Osteocyte (in vitro differentiated cells): ENCODE results near the gene ABCB4. TPM values are rescaled to one million over a fixed set of nuclear protein-coding genes. Genes with fewer than 3 reads are reported as not detected.

Experiments used
- DNase-seq: peaks from one replicate; pipeline ENCODE4 v3.0.0; 2021; ENCODE audit warnings: mixed read lengths; ENCODE audit not compliant: unreplicated experiment; ENCODE audit errors: extremely low spot score
- H3K27ac Mint-ChIP-seq: one replicate; pipeline ENCODE4 v1.8.0; 2021; ENCODE audit warnings: mild to moderate bottlenecking, mixed read lengths; ENCODE audit not compliant: unreplicated experiment
- H3K27me3 Mint-ChIP-seq: one replicate; pipeline ENCODE4 v1.8.0; 2021; ENCODE audit warnings: mixed read lengths; ENCODE audit not compliant: unreplicated experiment
- H3K36me3 Mint-ChIP-seq: one replicate; pipeline ENCODE4 v1.8.0; 2021; ENCODE audit warnings: mixed read lengths; ENCODE audit not compliant: unreplicated experiment
- H3K4me1 Mint-ChIP-seq: one replicate; pipeline ENCODE4 v1.8.0; 2021; ENCODE audit warnings: mixed read lengths; ENCODE audit not compliant: unreplicated experiment
- H3K4me3 Mint-ChIP-seq: one replicate; pipeline ENCODE4 v1.8.0; 2021; ENCODE audit warnings: mild to moderate bottlenecking, moderate library complexity, mixed read lengths; ENCODE audit not compliant: unreplicated experiment
- H3K9me3 Mint-ChIP-seq: one replicate; pipeline ENCODE4 v1.8.0; 2021; ENCODE audit warnings: mixed read lengths; ENCODE audit not compliant: unreplicated experiment
- total RNA-seq: library from RNA; stranded (reverse); gene quantifications from 2 replicates; pipeline ENCODE4 v1.2.1, GENCODE V29; 2021
- TF ChIP-seq, protein P1 (sequence below): fragments of 200-600 bp; sonication (generic); IDR thresholded peaks from 2 replicates; pipeline ENCODE4 v1.5.0; 2021; ENCODE audit warnings: antibody characterized with exemption, mild to moderate bottlenecking, moderate library complexity

ABCB4 gene
- total RNA-seq, 1 donor from 2014 or later: not detected

- TF ChIP-seq, protein P1, sequence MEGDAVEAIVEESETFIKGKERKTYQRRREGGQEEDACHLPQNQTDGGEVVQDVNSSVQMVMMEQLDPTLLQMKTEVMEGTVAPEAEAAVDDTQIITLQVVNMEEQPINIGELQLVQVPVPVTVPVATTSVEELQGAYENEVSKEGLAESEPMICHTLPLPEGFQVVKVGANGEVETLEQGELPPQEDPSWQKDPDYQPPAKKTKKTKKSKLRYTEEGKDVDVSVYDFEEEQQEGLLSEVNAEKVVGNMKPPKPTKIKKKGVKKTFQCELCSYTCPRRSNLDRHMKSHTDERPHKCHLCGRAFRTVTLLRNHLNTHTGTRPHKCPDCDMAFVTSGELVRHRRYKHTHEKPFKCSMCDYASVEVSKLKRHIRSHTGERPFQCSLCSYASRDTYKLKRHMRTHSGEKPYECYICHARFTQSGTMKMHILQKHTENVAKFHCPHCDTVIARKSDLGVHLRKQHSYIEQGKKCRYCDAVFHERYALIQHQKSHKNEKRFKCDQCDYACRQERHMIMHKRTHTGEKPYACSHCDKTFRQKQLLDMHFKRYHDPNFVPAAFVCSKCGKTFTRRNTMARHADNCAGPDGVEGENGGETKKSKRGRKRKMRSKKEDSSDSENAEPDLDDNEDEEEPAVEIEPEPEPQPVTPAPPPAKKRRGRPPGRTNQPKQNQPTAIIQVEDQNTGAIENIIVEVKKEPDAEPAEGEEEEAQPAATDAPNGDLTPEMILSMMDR: no peak
- Mint-ChIP-seq H3K36me3 (no peaks in the 10 kb centered on the region), H3K9me3 (no peaks in the 10 kb centered on the region), H3K27me3 (peaks cover 5% of the 10 kb centered on the region), H3K4me3 (no peak overlapping the region), H3K27ac (no peak overlapping the region), H3K4me1 (no peaks in the 10 kb centered on the region)
- DNase-seq: no peak
Measured at GRCh38 chr7:87505557-87506245, 30.2 kb upstream of the ABCB4 start.

DNA sequence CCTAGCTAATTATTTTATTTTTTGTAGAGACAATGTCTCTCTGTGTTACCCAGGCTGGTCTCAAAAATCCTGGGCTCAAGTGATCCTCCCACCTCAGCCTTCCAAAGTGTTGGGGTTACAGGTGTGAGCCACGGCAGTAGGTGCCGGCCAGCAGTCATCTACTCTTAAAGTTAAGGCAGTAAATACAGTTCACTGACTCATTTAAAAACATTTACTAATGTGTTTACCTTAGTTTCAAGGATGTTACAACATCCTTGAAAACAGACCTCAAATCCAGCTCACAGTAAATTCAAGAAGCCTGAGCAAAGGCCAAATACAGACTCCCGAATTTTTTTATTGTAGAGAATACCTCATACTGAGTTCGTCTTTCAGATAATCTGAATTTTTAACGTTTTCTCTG is 29.6 kb upstream of the ABCB4 start:
- H3K36me3 Mint-ChIP-seq: no peaks in the 10 kb centered on the region
- TF ChIP-seq, protein P1: no peak
- no peaks in the 10 kb centered on the region for H3K9me3 Mint-ChIP-seq
- H3K4me3 Mint-ChIP-seq: no peak overlapping the region
- DNase-seq: no peak
- H3K27ac Mint-ChIP-seq: no peak overlapping the region
- peaks cover 5% of the 10 kb centered on the region for H3K27me3 Mint-ChIP-seq
- H3K4me1 Mint-ChIP-seq: no peaks in the 10 kb centered on the region

DNA sequence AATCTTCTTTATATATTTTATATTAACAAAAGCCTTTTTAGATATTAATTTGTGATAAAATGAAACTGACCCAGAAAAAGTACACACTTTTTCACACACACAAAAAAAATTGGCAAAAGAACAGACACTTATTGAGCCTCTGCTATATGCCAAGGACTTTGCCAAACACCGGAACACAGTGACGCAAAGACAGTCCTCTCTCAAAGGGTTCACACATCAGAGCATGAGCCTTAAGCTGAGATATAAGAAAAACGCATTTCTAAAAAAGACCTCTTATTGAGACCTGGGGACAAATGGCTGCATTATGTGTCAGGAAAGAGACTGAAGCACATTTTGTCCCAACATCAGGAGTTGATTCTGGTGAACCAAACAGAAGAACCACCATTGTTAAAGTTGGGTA is 24.0 kb upstream of the ABCB4 start:
- Mint-ChIP-seq H3K9me3 (no peaks in the 10 kb centered on the region), H3K27ac (no peak overlapping the region), H3K4me3 (no peak overlapping the region), H3K4me1 (no peaks in the 10 kb centered on the region), H3K27me3 (no peaks in the 10 kb centered on the region), H3K36me3 (no peaks in the 10 kb centered on the region)
- no peak for DNase-seq
- TF ChIP-seq, protein P1: no peak

DNA sequence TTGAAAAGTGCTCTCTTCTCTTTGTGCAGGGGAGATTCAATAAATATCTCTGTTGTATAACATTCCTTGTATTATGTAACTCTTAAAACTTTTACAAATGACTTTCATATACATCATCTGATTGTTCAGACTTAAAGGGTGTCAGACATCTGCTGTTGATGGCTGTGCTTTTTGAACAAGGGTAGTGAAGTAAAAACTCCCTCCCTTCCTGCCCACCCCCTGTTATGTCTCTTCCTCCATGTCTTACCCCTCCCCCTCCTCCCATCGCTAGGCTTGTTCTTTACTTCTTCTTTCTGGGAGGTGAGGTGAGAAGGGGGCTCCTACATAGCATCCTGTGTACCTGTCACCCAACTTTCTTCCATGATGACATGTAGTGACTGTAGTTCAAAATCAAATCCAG is 23.4 kb upstream of the ABCB4 start:
- DNase-seq: no peak
- H3K4me1 Mint-ChIP-seq: no peaks in the 10 kb centered on the region
- H3K27me3 Mint-ChIP-seq: no peaks in the 10 kb centered on the region
- H3K27ac Mint-ChIP-seq: no peak overlapping the region
- H3K4me3 Mint-ChIP-seq: no peak overlapping the region
- H3K9me3 Mint-ChIP-seq: no peaks in the 10 kb centered on the region
- TF ChIP-seq, protein P1: no peak
- H3K36me3 Mint-ChIP-seq: no peaks in the 10 kb centered on the region

GRCh38 chr7:87497482-87497881 is 22.0 kb upstream of the ABCB4 start:
- no peaks in the 10 kb centered on the region for H3K27me3 Mint-ChIP-seq
- H3K9me3 Mint-ChIP-seq: no peaks in the 10 kb centered on the region
- H3K36me3 Mint-ChIP-seq: no peaks in the 10 kb centered on the region

More at GRCh38 chr7:87497482-87497881, 22.0 kb upstream of the ABCB4 start:
- no peak overlapping the region for H3K27ac Mint-ChIP-seq
- no peak for DNase-seq
- H3K4me1 Mint-ChIP-seq: no peaks in the 10 kb centered on the region
- TF ChIP-seq, protein P1: no peak
- no peak overlapping the region for H3K4me3 Mint-ChIP-seq
